Measurements from ENCODE around the gene P2RY12.

The P2RY12 gene

GRCh38 chr3:151357463-151357850 lies 27.1 kb downstream of the P2RY12 start:
- no peak for ATAC-seq
- no peak for TF ChIP-seq TOX (CRISPR knock-in tag; IDR thresholded peaks at IDR 0.05; ENCODE audit: borderline replicate concordance)
- TF ChIP-seq ZFP3 (CRISPR knock-in tag; IDR thresholded peaks at IDR 0.05): no peak
- no peak for TF ChIP-seq ZNF565 (CRISPR knock-in tag; conservative IDR thresholded peaks at IDR 0.05; ENCODE audit: low read depth)
- no peak for TF ChIP-seq CSDC2 (CRISPR knock-in tag; IDR thresholded peaks at IDR 0.05)
- TF ChIP-seq GLIS3 (CRISPR knock-in tag; IDR thresholded peaks at IDR 0.05): no peak
- no peak for TF ChIP-seq OSR1 (CRISPR knock-in tag; IDR thresholded peaks at IDR 0.05)
- no peak for TF ChIP-seq ZNF70 (CRISPR knock-in tag; IDR thresholded peaks at IDR 0.05)
- TF ChIP-seq CSRNP3 (CRISPR knock-in tag; IDR thresholded peaks at IDR 0.05): no peak
- TF ChIP-seq ZNF8 (CRISPR knock-in tag; IDR thresholded peaks at IDR 0.05): no peak
- no peak for TF ChIP-seq ISL1 (CRISPR knock-in tag; IDR thresholded peaks at IDR 0.05)
- no peak for TF ChIP-seq CREB5 (CRISPR knock-in tag; IDR thresholded peaks at IDR 0.05; ENCODE audit: low read depth)
- no peak for TF ChIP-seq ZFP30 (CRISPR knock-in tag; IDR thresholded peaks at IDR 0.05)
- no peak for TF ChIP-seq SNAI2 (CRISPR knock-in tag; IDR thresholded peaks at IDR 0.05)

- no peak for ATAC-seq
- no peak for TF ChIP-seq SNAI2 (CRISPR knock-in tag; IDR thresholded peaks at IDR 0.05)
- no peak for TF ChIP-seq OSR1 (CRISPR knock-in tag; IDR thresholded peaks at IDR 0.05)
- TF ChIP-seq ZC3H10 (CRISPR knock-in tag; IDR thresholded peaks at IDR 0.05): no peak
- TF ChIP-seq GLIS3 (CRISPR knock-in tag; IDR thresholded peaks at IDR 0.05): no peak
- no peak for TF ChIP-seq ESRRG (CRISPR knock-in tag; IDR thresholded peaks at IDR 0.05)
- no peak for TF ChIP-seq ZFP30 (CRISPR knock-in tag; IDR thresholded peaks at IDR 0.05)
- TF ChIP-seq ZNF70 (CRISPR knock-in tag; IDR thresholded peaks at IDR 0.05): no peak
- no peak for TF ChIP-seq PPARA (CRISPR knock-in tag; IDR thresholded peaks at IDR 0.05; ENCODE audit: borderline replicate concordance)
- no peak for TF ChIP-seq CSDC2 (CRISPR knock-in tag; IDR thresholded peaks at IDR 0.05)
Measured at GRCh38 chr3:151356794-151357462, 27.6 kb downstream of the P2RY12 start.

GRCh38 chr3:151351648-151352047 lies 32.9 kb downstream of the P2RY12 start:
- ATAC-seq: no peak
- TF ChIP-seq BACH2 (CRISPR knock-in tag; IDR thresholded peaks at IDR 0.05; ENCODE audit: borderline replicate concordance) (no peak), ARNTL (CRISPR knock-in tag; IDR thresholded peaks at IDR 0.05; ENCODE audit: borderline replicate concordance, low read depth) (no peak), CREB5 (CRISPR knock-in tag; IDR thresholded peaks at IDR 0.05; ENCODE audit: low read depth) (no peak), TCF4 (CRISPR knock-in tag; IDR thresholded peaks at IDR 0.05; ENCODE audit: borderline replicate concordance) (no peak), ESRRG (CRISPR knock-in tag; IDR thresholded peaks at IDR 0.05) (no peak), ISL1 (CRISPR knock-in tag; IDR thresholded peaks at IDR 0.05) (no peak), ZC3H10 (CRISPR knock-in tag; IDR thresholded peaks at IDR 0.05) (no peak)

GRCh38 chr3:151351219-151351618 lies 33.3 kb downstream of the P2RY12 start:
- ATAC-seq: no peak
- TF ChIP-seq RARB (CRISPR knock-in tag; IDR thresholded peaks at IDR 0.05) (no peak), ZNF565 (CRISPR knock-in tag; conservative IDR thresholded peaks at IDR 0.05; ENCODE audit: low read depth) (no peak), TCF4 (CRISPR knock-in tag; IDR thresholded peaks at IDR 0.05; ENCODE audit: borderline replicate concordance) (no peak), CREB5 (CRISPR knock-in tag; IDR thresholded peaks at IDR 0.05; ENCODE audit: low read depth) (no peak), POU6F1 (CRISPR knock-in tag; IDR thresholded peaks at IDR 0.05; ENCODE audit: borderline replicate concordance, low read depth) (no peak), PPARA (CRISPR knock-in tag; IDR thresholded peaks at IDR 0.05; ENCODE audit: borderline replicate concordance) (no peak), PATZ1 (CRISPR knock-in tag; IDR thresholded peaks at IDR 0.05; ENCODE audit: borderline replicate concordance) (no peak), ZC3H10 (CRISPR knock-in tag; IDR thresholded peaks at IDR 0.05) (no peak), ZFP30 (CRISPR knock-in tag; IDR thresholded peaks at IDR 0.05) (no peak), ISL1 (CRISPR knock-in tag; IDR thresholded peaks at IDR 0.05) (no peak), ESRRG (CRISPR knock-in tag; IDR thresholded peaks at IDR 0.05) (no peak)
